Stimulated activated CD4-positive, alpha-beta T cell treated with anti-CD3 and anti-CD28 coated beads, TNF-alpha, amount 100 ng/mL, for 1 hour (primary cell): ENCODE results near the gene SOCS7.

ENCODE experiments used
- DNase-seq, 3 donors: peaks; one replicate each; pipeline ENCODE4 v3.0.0-alpha.2; 2020; ENCODE audit warnings: low read depth in 3 of 3, low spot score in 1 of 3

The SOCS7 gene

GRCh38 chr17:38358586-38359513, 7.2 kb downstream of the SOCS7 start:
- no peak for DNase-seq

DNA sequence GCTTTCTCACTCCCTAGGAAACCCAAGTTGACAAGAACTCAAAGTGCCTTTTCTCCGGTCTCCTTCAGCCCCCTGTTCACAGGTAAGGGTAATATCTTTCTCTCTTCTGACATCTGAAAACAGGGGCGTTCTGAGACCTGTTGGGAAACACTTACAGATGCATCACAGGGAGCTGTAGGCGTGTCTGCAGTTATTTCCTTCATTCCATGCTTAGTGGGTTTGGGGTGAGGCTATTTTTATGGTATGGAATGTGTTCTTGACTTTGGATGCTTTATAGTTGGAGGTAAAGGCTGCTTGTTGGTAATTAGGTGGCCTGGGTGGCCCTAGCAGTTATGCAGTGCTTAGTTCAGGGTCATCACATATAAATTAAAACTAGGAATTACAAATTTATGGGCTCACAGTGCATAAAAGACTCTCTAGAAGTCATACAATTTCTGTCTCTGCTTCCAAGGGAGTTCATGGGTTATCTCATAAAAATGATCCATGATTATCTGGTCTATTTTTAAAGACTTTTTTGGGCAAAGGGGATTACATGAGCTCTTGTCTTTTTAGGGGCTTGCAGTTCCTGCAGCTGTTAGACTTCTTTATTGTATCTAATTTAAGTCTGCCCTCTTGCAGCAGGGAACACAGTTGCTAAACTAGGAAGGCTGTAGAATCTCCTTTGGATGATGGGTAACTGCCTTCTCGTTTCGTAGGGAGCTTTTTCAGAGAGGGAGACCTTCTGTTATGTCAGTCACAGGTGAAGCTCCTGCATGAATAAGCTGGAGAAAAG, 10.2 kb downstream of the SOCS7 start:
- no peak for DNase-seq

GRCh38 chr17:38363016-38363415, 11.4 kb downstream of the SOCS7 start:
- no peak for DNase-seq

GRCh38 chr17:38364741-38365140, 13.1 kb downstream of the SOCS7 start:
- no peak for DNase-seq

GRCh38 chr17:38369124-38369886, 17.7 kb downstream of the SOCS7 start:
- no peak for DNase-seq

- DNase-seq = no peak
Measured at GRCh38 chr17:38379448-38379847, 27.8 kb downstream of the SOCS7 start.

- no peak for DNase-seq
Measured at GRCh38 chr17:38395090-38395489, 43.4 kb downstream of the SOCS7 start.

- no peak for DNase-seq
Measured at GRCh38 chr17:38397227-38397626, 45.6 kb downstream of the SOCS7 start.

GRCh38 chr17:38400286-38400685, 48.6 kb downstream of the SOCS7 start:
- no peak for DNase-seq

DNA sequence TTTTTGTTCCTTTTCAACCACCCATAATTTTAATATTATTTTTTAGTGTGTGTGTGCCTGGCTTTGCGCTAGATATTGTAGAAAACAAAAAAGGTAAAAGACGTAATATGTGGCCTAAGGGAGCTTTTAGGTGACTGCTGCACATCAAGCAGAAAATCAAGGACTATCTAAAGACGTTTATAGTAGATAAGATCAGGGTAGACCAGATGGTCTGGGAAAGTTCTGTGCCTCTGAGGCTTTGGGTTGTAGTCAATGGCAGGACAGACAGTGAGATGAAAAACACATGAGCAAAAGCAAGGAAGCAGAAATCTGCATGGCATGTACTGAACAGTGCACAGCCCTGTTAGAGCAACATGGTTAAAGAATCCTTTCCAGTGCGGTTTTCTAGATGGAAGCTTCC, 49.8 kb downstream of the SOCS7 start:
- DNase-seq = no peak

DNA sequence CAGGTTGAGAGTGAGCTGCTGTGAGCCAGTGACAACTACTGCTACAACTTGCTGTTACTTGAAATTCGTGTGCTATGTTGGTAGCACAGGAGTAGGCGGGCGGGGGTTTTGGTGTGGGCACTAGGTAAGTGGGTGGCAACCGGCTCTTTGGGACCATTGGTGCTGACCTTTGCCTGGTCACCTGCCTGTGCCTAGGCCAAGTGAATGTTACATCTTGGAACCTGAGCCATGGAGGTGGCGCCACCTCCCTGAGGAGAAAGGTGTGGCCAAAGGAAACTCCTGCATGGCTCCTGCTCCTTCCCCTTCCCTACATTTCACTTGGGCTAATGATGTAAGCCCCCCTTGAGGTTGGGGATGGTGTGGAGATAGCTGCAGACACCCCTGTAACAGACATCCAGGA, 51.3 kb downstream of the SOCS7 start:
- DNase-seq = no peak

- no peak for DNase-seq
Measured at GRCh38 chr17:38403491-38403890, 51.8 kb downstream of the SOCS7 start.

DNA sequence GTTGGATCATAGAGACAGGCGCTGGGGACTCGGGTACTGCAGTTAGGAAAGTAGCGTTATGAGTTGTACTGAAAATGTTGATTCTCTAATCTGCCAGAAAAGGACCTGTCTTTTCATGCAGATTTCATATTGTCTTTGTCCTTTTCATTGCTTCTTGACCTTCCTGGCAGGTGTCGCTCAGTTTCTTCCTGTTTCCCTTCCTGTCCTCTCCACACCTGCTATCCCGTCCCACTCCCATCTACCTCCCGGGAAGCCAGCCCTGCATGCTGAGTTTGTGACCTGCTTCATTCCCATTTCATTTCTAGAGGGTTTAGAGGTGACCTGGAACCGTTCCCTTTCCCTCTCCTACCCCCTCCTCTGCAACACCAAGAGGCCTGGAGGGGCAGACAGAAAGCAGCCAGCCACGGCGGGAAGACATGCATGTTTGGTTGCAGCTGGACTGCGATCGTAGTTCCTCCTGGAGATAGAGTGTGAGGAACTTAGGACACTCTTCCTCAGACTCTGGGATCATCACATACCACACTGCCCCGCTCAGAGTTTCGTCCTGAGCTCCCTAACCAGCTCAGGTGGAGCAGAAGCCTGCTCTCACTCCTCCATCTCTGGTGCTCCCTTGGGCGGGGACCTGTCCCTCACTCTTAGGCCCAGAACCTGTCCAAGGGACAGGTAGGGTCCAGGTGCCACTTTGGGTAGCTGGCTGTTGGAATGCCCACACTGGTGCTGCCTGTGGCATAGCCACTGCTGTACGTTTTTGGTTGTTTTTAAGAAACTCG, 52.7 kb downstream of the SOCS7 start:
- DNase-seq = no peak

- no peak for DNase-seq
Measured at GRCh38 chr17:38405654-38406053, 54.0 kb downstream of the SOCS7 start.

DNA sequence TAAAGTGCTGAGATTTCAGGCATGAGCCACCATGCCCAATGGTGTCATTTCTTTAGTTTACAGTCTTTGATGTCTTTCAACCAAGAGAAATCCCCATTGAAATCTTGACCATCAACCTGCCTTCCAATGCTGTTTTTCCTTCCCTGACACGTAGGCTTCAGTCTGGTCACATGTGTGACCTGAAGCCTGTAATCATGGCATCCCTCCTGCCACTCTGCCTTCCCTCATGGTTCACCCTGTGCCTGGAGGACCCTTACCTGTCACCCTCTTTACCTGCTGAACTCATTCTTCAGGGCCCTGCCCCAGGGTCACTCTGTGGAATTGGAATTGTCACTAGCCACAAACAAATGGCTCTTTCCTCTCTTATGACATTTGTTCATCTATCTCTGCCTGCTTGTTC, 58.6 kb downstream of the SOCS7 start:
- no peak for DNase-seq

GRCh38 chr17:38415250-38416194, 63.9 kb downstream of the SOCS7 start:
- no peak for DNase-seq

DNA sequence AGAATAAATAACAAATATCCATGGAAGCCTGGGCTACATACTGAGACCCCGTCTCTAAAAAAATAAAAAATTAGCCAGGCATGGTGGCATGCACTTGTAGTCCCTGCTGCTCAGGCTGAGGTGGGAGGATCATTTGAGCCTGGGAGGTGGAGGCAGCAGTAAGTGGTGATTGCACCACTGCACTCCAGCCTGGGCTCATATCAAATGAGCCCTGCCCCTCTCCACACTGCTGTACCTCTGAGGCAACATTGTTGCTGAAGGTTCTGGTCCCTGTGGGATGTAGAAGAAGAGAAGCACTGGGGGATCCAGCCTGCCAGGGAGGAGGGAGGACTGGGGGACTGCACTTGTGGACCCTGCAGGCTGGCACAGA, 65.2 kb downstream of the SOCS7 start:
- no peak for DNase-seq

GRCh38 chr17:38417210-38417951, 65.7 kb downstream of the SOCS7 start:
- no peak for DNase-seq

- DNase-seq = no peak
Measured at GRCh38 chr17:38418062-38418692, 66.5 kb downstream of the SOCS7 start.
